NCI-H2227 (cell line): Measurements from ENCODE around the gene NR1H2.
"Not testable (repeated sequence)": the region's sequence is repeated elsewhere in the genome, so short reads cannot be mapped to it uniquely, and the experiment has no call there.

Experiments
- DNase-seq: peaks from one replicate; lab custom pipeline; 2025; ENCODE audit not compliant: unreplicated experiment; lab: John Stamatoyannopoulos, UW

The NR1H2 gene

GRCh38 chr19:50344661-50345318 is 31.5 kb upstream of the NR1H2 start:
- DNase-seq: no peak

GRCh38 chr19:50347089-50347581 is 29.1 kb upstream of the NR1H2 start:
- not testable (repeated sequence) for DNase-seq

GRCh38 chr19:50349277-50350057 is 26.8 kb upstream of the NR1H2 start:
- no peak for DNase-seq

- DNase-seq: no peak
Observed at GRCh38 chr19:50352242-50352641, 24.0 kb upstream of the NR1H2 start.

- not testable (repeated sequence) for DNase-seq
Observed at GRCh38 chr19:50353487-50353880, 22.8 kb upstream of the NR1H2 start.

- DNase-seq: no peak
Observed at GRCh38 chr19:50356691-50357177, 19.5 kb upstream of the NR1H2 start.

GRCh38 chr19:50357178-50358100 is 18.8 kb upstream of the NR1H2 start:
- peak; percentile 87 for DNase-seq

GRCh38 chr19:50358483-50359327 is 17.6 kb upstream of the NR1H2 start:
- peak; percentile 86 for DNase-seq

GRCh38 chr19:50359328-50359818 is 16.9 kb upstream of the NR1H2 start:
- no peak for DNase-seq

- peak; percentile 18 for DNase-seq
Observed at GRCh38 chr19:50361290-50362029, 14.8 kb upstream of the NR1H2 start.

- DNase-seq: no peak
Observed at GRCh38 chr19:50362030-50362412, 14.2 kb upstream of the NR1H2 start.

GRCh38 chr19:50362656-50363424 is 13.4 kb upstream of the NR1H2 start:
- DNase-seq: peak; percentile 8

- no peak for DNase-seq
Observed at GRCh38 chr19:50365434-50366306, 10.6 kb upstream of the NR1H2 start, which contains the start of gene NAPSA. NAPSA (minus strand) TSS chr19:50365639; CDS start chr19:50365621, 18 bp downstream.

GRCh38 chr19:50368649-50369570 is 7.3 kb upstream of the NR1H2 start:
- DNase-seq: peak; percentile 87

GRCh38 chr19:50371914-50372475 is 4.3 kb upstream of the NR1H2 start:
- no peak for DNase-seq

- peak; percentile 78 for DNase-seq
Observed at GRCh38 chr19:50377051-50377461, 799 bp downstream of the NR1H2 start.
